ACHN (cell line): Measurements from ENCODE around the gene ZNF358.

ENCODE experiments used
- DNase-seq: peaks from one replicate; pipeline ENCODE4 v3.0.0-alpha.2; 2015
- in situ Hi-C: cut with HindIII; loops from 2 replicates; pipeline ENCODE4 v1.10.0; 2017; ENCODE audit warnings: low sequenced_read_pairs, low pct_ligation_motif_present, low pct_unique_long_range_greater_than_20kb

ZNF358 gene

GRCh38 chr19:7513809-7514642 lies 1.9 kb upstream of the ZNF358 start:
- in situ Hi-C loops: no loop called here
- no peak for DNase-seq

GRCh38 chr19:7515110-7515644 lies 726 bp upstream of the ZNF358 start:
- DNase-seq: no peak
- in situ Hi-C loops: no loop called here

- DNase-seq: no peak
- in situ Hi-C loops: no loop called here
These were observed 430 bp downstream of the ZNF358 start for GRCh38 chr19:7516333-7516732.

GRCh38 chr19:7516878-7517277 lies 975 bp downstream of the ZNF358 start:
- in situ Hi-C loops: no loop called here
- no peak for DNase-seq

- in situ Hi-C loops: no loop called here
- no peak for DNase-seq
These were observed 3.6 kb downstream of the ZNF358 start for GRCh38 chr19:7519361-7520130.

GRCh38 chr19:7520131-7521051 lies 4.5 kb downstream of the ZNF358 start:
- no peak for DNase-seq
- in situ Hi-C loops: no loop called here

GRCh38 chr19:7521551-7522071 lies 5.7 kb downstream of the ZNF358 start:
- no peak for DNase-seq
- in situ Hi-C loops: no loop called here

GRCh38 chr19:7522072-7522922 lies 6.4 kb downstream of the ZNF358 start, which contains the start of gene MCOLN1:
TSS of gene MCOLN1 (plus strand) at chr19:7522624. CDS start at chr19:7522751, 127 bp downstream.
- DNase-seq: peak; percentile 95
- in situ Hi-C loops: no loop called here

GRCh38 chr19:7522923-7523667 lies 7.2 kb downstream of the ZNF358 start:
- in situ Hi-C loops: no loop called here
- no peak for DNase-seq

GRCh38 chr19:7524523-7524922 lies 8.6 kb downstream of the ZNF358 start:
- no peak for DNase-seq
- in situ Hi-C loops: no loop called here

GRCh38 chr19:7524992-7525739 lies 9.3 kb downstream of the ZNF358 start:
- DNase-seq: no peak
- in situ Hi-C loops: no loop called here

GRCh38 chr19:7526059-7526929 lies 10.4 kb downstream of the ZNF358 start:
- in situ Hi-C loops: no loop called here
- DNase-seq: no peak

GRCh38 chr19:7527516-7528191 lies 11.8 kb downstream of the ZNF358 start:
- DNase-seq: no peak
- in situ Hi-C loops: no loop called here

GRCh38 chr19:7528192-7528519 lies 12.3 kb downstream of the ZNF358 start:
- in situ Hi-C loops: no loop called here
- no peak for DNase-seq
